Astrocyte of the hippocampus (primary cell): ENCODE measurements around the gene NALCN.
A peak's percentile ranks its signal among the peaks of the same experiment; 100 is the strongest.
"Not testable (repeated sequence)": the region's sequence is repeated elsewhere in the genome, so short reads cannot be mapped to it uniquely, and the experiment has no call there.

ENCODE experiments used
- DNase-seq: peaks from one replicate; pipeline ENCODE4 v3.0.0; 2011; ENCODE audit warnings: low read depth, low spot score

The NALCN gene

GRCh38 chr13:101341464-101341863, 74.8 kb downstream of the NALCN start:
- DNase-seq = no peak

- DNase-seq = no peak
Observed at GRCh38 chr13:101339202-101339601, 77.1 kb downstream of the NALCN start.

- DNase-seq = no peak
Observed at GRCh38 chr13:101332583-101332982, 83.7 kb downstream of the NALCN start.

- DNase-seq = no peak
Observed at GRCh38 chr13:101331731-101332130, 84.6 kb downstream of the NALCN start.

GRCh38 chr13:101327871-101328270, 88.4 kb downstream of the NALCN start:
- no peak for DNase-seq

- no peak for DNase-seq
Observed at GRCh38 chr13:101326710-101327109, 89.6 kb downstream of the NALCN start.

GRCh38 chr13:101325423-101325822, 90.9 kb downstream of the NALCN start:
- no peak for DNase-seq

GRCh38 chr13:101323601-101324000, 92.7 kb downstream of the NALCN start:
- DNase-seq = no peak

- no peak for DNase-seq
Observed at GRCh38 chr13:101317986-101318523, 98.3 kb downstream of the NALCN start.

- DNase-seq = not testable (repeated sequence)
Observed at GRCh38 chr13:101313479-101313878, 102.8 kb downstream of the NALCN start.

GRCh38 chr13:101309014-101309619, 107.2 kb downstream of the NALCN start:
- DNase-seq = peak; percentile 81

GRCh38 chr13:101308247-101309013, 107.9 kb downstream of the NALCN start:
- peak; percentile 31 for DNase-seq

- DNase-seq = peak; percentile 95
Observed at GRCh38 chr13:101307181-101307701, 109.1 kb downstream of the NALCN start.

GRCh38 chr13:101306773-101307172, 109.5 kb downstream of the NALCN start:
- DNase-seq = no peak

GRCh38 chr13:101305981-101306411, 110.3 kb downstream of the NALCN start:
- DNase-seq = no peak

- DNase-seq = no peak
Observed at GRCh38 chr13:101303521-101303920, 112.8 kb downstream of the NALCN start.

GRCh38 chr13:101301053-101301452, 115.3 kb downstream of the NALCN start:
- DNase-seq = no peak

GRCh38 chr13:101300531-101300930, 115.8 kb downstream of the NALCN start:
- no peak for DNase-seq

- DNase-seq = no peak
Observed at GRCh38 chr13:101298517-101298916, 117.8 kb downstream of the NALCN start.

GRCh38 chr13:101297794-101298193, 118.5 kb downstream of the NALCN start:
- DNase-seq = no peak

- peak; percentile 36 for DNase-seq
Observed at GRCh38 chr13:101292711-101293110, 123.6 kb downstream of the NALCN start.

GRCh38 chr13:101291646-101292515, 124.4 kb downstream of the NALCN start:
- DNase-seq = peak; percentile 43
